ENCODE measurements around the gene PHOX2B.

PHOX2B gene

DNA sequence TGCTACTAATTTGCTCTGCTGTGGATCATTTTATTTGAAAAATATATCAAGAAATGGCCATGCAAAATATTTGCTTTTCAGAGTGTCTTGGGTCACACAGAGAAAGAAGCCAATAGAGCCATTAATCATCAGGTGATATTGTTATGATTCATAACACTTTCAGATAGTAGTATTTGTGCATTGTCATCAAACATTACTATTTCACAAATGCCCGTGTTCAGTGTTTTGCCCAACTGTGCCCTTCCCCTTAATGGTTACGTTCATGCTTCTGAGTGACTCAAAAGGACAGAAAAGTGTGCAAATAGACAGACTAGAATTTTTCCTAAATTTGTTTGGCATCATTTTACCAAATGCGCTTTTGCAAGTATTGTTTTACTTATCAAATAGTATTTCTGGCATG, 46.5 kb downstream of the PHOX2B start:
- no peaks in the 10 kb centered on the region for H3K27me3 ChIP-seq (ENCODE audit: control insufficient read depth in 1 of 2, insufficient read depth in 2 of 2, low read length in 2 of 2)

GRCh38 chr4:41696763-41697162, 51.8 kb downstream of the PHOX2B start:
- Histone ChIP-seq H3K27ac (ENCODE audit: low read depth, low read length) (no peak overlapping the region), H3K4me3 (ENCODE audit: low read depth in 1 of 2, low read length in 2 of 2) (no peak overlapping the region), H3K9ac (ENCODE audit: low read length) (no peak overlapping the region), H3K4me1 (ENCODE audit: insufficient read depth, low read length) (no peaks in the 10 kb centered on the region), H3K36me3 (ENCODE audit: insufficient read depth, low read length) (no peaks in the 10 kb centered on the region), H3K27me3 (ENCODE audit: control insufficient read depth in 1 of 2, insufficient read depth in 2 of 2, low read length in 2 of 2) (no peaks in the 10 kb centered on the region), H3K9me3 (ENCODE audit: low read length) (no peaks in the 10 kb centered on the region)

More for the DNA sequence above, 46.5 kb downstream of the PHOX2B start:
- Histone ChIP-seq H3K4me1 (ENCODE audit: insufficient read depth, low read length) (no peaks in the 10 kb centered on the region), H3K9me3 (ENCODE audit: low read length) (no peaks in the 10 kb centered on the region), H3K9ac (ENCODE audit: low read length) (no peak overlapping the region), H3K4me3 (ENCODE audit: low read depth in 1 of 2, low read length in 2 of 2) (no peak overlapping the region), H3K27ac (ENCODE audit: low read depth, low read length) (no peak overlapping the region), H3K36me3 (ENCODE audit: insufficient read depth, low read length) (no peaks in the 10 kb centered on the region)

DNA sequence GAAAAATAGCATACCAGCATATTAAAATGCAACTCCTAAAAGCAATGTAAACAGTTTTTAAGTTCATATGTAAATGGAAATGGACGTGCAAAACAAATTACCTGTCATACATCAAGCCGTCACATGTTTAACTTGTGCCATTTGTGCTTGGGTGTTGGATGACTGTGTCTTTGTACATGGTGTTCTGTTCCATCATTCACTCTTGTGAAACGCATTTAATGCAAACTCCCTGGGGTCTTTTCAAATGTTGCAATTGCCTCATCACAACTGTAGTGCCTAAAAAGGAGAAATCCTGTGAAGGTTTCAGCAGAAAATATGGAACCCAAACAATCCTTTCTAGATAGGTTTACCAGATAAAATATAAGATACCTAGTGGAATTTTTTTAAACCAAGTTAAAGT, 52.4 kb downstream of the PHOX2B start:
- Histone ChIP-seq H3K9me3 (ENCODE audit: low read length) (no peaks in the 10 kb centered on the region), H3K4me3 (ENCODE audit: low read depth in 1 of 2, low read length in 2 of 2) (no peak overlapping the region), H3K4me1 (ENCODE audit: insufficient read depth, low read length) (no peaks in the 10 kb centered on the region), H3K27ac (ENCODE audit: low read depth, low read length) (no peak overlapping the region), H3K9ac (ENCODE audit: low read length) (no peak overlapping the region), H3K36me3 (ENCODE audit: insufficient read depth, low read length) (no peaks in the 10 kb centered on the region), H3K27me3 (ENCODE audit: control insufficient read depth in 1 of 2, insufficient read depth in 2 of 2, low read length in 2 of 2) (no peaks in the 10 kb centered on the region)

All from muscle layer of colon (tissue), 2 donors.